Stimulated activated memory B cell treated with anti-CD40 and anti-IgM and Interleukin-4, amounts not matched to agents 10 μg/mL and 1 μg/mL and 100 μg/mL, for 72 hours (primary cell): ENCODE measurements around the gene AMOT.

ENCODE experiments used
- ATAC-seq: fragments of 150-1000 bp; cut with Tn5 transposase; 2 replicates; pipeline ENCODE4 v1.10.0; 2021
- H3K27ac Mint-ChIP-seq: one replicate; pipeline ENCODE4 v1.8.0; 2022; ENCODE audit warnings: mild to moderate bottlenecking, mixed read lengths
- H3K27me3 Mint-ChIP-seq: one replicate; pipeline ENCODE4 v1.8.0; 2022; ENCODE audit warnings: mixed read lengths
- H3K36me3 Mint-ChIP-seq: one replicate; pipeline ENCODE4 v1.8.0; 2022; ENCODE audit warnings: mixed read lengths
- H3K4me1 Mint-ChIP-seq: one replicate; pipeline ENCODE4 v1.8.0; 2022; ENCODE audit warnings: mixed read lengths
- H3K4me3 Mint-ChIP-seq: one replicate; pipeline ENCODE4 v1.8.0; 2022; ENCODE audit warnings: mild to moderate bottlenecking, moderate library complexity, mixed read lengths
- H3K9me3 Mint-ChIP-seq: one replicate; pipeline ENCODE4 v1.8.0; 2022; ENCODE audit warnings: mixed read lengths

Gene AMOT

GRCh38 chrX:112753116-112753515 lies 87.5 kb downstream of the AMOT start:
- Mint-ChIP-seq H3K9me3 (no peaks in the 10 kb centered on the region), H3K27me3 (no peaks in the 10 kb centered on the region), H3K4me3 (no peak overlapping the region), H3K27ac (no peak overlapping the region), H3K36me3 (no peaks in the 10 kb centered on the region), H3K4me1 (no peaks in the 10 kb centered on the region)
- ATAC-seq, result no peak

- H3K4me3 Mint-ChIP-seq, result no peak overlapping the region
- no peak overlapping the region for H3K27ac Mint-ChIP-seq
- no peak for ATAC-seq
- H3K36me3 Mint-ChIP-seq, result no peaks in the 10 kb centered on the region
- H3K4me1 Mint-ChIP-seq, result no peaks in the 10 kb centered on the region
- H3K27me3 Mint-ChIP-seq, result no peaks in the 10 kb centered on the region
- H3K9me3 Mint-ChIP-seq, result no peaks in the 10 kb centered on the region
Measured at GRCh38 chrX:112751076-112751475, 89.6 kb downstream of the AMOT start.

- H3K27ac Mint-ChIP-seq, result no peak overlapping the region
Measured at GRCh38 chrX:112746812-112747595, 93.6 kb downstream of the AMOT start.

GRCh38 chrX:112738347-112739033 lies 102.1 kb downstream of the AMOT start:
- H3K36me3 Mint-ChIP-seq, result no peaks in the 10 kb centered on the region
- no peaks in the 10 kb centered on the region for H3K9me3 Mint-ChIP-seq
- H3K27ac Mint-ChIP-seq, result no peak overlapping the region
- no peaks in the 10 kb centered on the region for H3K27me3 Mint-ChIP-seq
- H3K4me3 Mint-ChIP-seq, result no peak overlapping the region
- H3K4me1 Mint-ChIP-seq, result peaks cover 9% of the 10 kb centered on the region
- no peak for ATAC-seq

More at GRCh38 chrX:112746812-112747595, 93.6 kb downstream of the AMOT start:
- Mint-ChIP-seq H3K4me1 (no peaks in the 10 kb centered on the region), H3K36me3 (no peaks in the 10 kb centered on the region), H3K9me3 (no peaks in the 10 kb centered on the region), H3K27me3 (no peaks in the 10 kb centered on the region), H3K4me3 (no peak overlapping the region)
- no peak for ATAC-seq

- H3K4me1 Mint-ChIP-seq, result peaks cover 13% of the 10 kb centered on the region
- H3K36me3 Mint-ChIP-seq, result no peaks in the 10 kb centered on the region
- H3K27me3 Mint-ChIP-seq, result no peaks in the 10 kb centered on the region
- no peaks in the 10 kb centered on the region for H3K9me3 Mint-ChIP-seq
- no peak overlapping the region for H3K4me3 Mint-ChIP-seq
- no peak for ATAC-seq
- no peak overlapping the region for H3K27ac Mint-ChIP-seq
Measured at GRCh38 chrX:112736310-112736709, 104.3 kb downstream of the AMOT start.

- no peaks in the 10 kb centered on the region for H3K27me3 Mint-ChIP-seq
Measured at GRCh38 chrX:112735147-112735546, 105.5 kb downstream of the AMOT start.

GRCh38 chrX:112734290-112734689 lies 106.3 kb downstream of the AMOT start:
- Mint-ChIP-seq H3K27ac (peak overlapping the region; percentile 73), H3K36me3 (no peaks in the 10 kb centered on the region), H3K4me3 (peak overlapping the region; percentile 43), H3K4me1 (peaks cover 13% of the 10 kb centered on the region), H3K9me3 (no peaks in the 10 kb centered on the region), H3K27me3 (no peaks in the 10 kb centered on the region)
- ATAC-seq, result no peak

More at GRCh38 chrX:112735147-112735546, 105.5 kb downstream of the AMOT start:
- no peak for ATAC-seq
- Mint-ChIP-seq H3K9me3 (no peaks in the 10 kb centered on the region), H3K4me1 (peaks cover 13% of the 10 kb centered on the region), H3K27ac (no peak overlapping the region), H3K4me3 (no peak overlapping the region), H3K36me3 (no peaks in the 10 kb centered on the region)

GRCh38 chrX:112731793-112732192 lies 108.8 kb downstream of the AMOT start:
- Mint-ChIP-seq H3K9me3 (no peaks in the 10 kb centered on the region), H3K4me1 (peaks cover 13% of the 10 kb centered on the region), H3K4me3 (no peak overlapping the region), H3K27ac (no peak overlapping the region), H3K27me3 (no peaks in the 10 kb centered on the region), H3K36me3 (no peaks in the 10 kb centered on the region)
- ATAC-seq, result no peak
